OCI-LY1 (cell line): ENCODE results near the gene TMEM164.

Experiments
- H2AFZ ChIP-seq: fragments of 200-600 bp; sonication (generic), shearing (Covaris generic); 2 replicates; pipeline ENCODE4 v1.6.0; 2014; ENCODE audit warnings: antibody characterized with exemption, mild to moderate bottlenecking, low read length
- H3F3A ChIP-seq: fragments of 200-600 bp; sonication (generic), shearing (Covaris generic); 2 replicates; pipeline ENCODE4 v1.6.0; 2014; ENCODE audit warnings: mild to moderate bottlenecking, antibody characterized with exemption, low read length, moderate library complexity; ENCODE audit not compliant: insufficient read depth
- H3K27ac ChIP-seq: fragments of 200-600 bp; sonication (generic); 2 replicates; pipeline ENCODE4 v1.5.1; 2014; ENCODE audit warnings: low read length, mixed run types, mild to moderate bottlenecking, low read depth; ENCODE audit not compliant: poor library complexity, severe bottlenecking
- H3K27me3 ChIP-seq: fragments of 200-600 bp; sonication (generic); 2 replicates; pipeline ENCODE4 v1.6.0; 2014; ENCODE audit warnings: antibody characterized with exemption, mild to moderate bottlenecking, low read length, moderate library complexity; ENCODE audit not compliant: insufficient read depth
- H3K36me3 ChIP-seq: fragments of 200-600 bp; sonication (generic); 2 replicates; pipeline ENCODE4 v1.6.1; 2014; ENCODE audit warnings: mild to moderate bottlenecking, antibody characterized with exemption, low read length, moderate library complexity, mixed read lengths; ENCODE audit not compliant: insufficient read depth
- H3K4me1 ChIP-seq: fragments of 200-600 bp; sonication (generic); 2 replicates; pipeline ENCODE4 v1.5.1; 2014; ENCODE audit warnings: mild to moderate bottlenecking, low read length, moderate library complexity; ENCODE audit not compliant: insufficient read depth, severe bottlenecking
- H3K4me2 ChIP-seq: fragments of 200-600 bp; sonication (generic), shearing (Covaris generic); 2 replicates; pipeline ENCODE4 v1.6.1; 2014; ENCODE audit warnings: low read length
- H3K4me3 ChIP-seq: fragments of 200-600 bp; sonication (generic); 2 replicates; pipeline ENCODE4 v1.5.1; 2014; ENCODE audit warnings: low read length, low read depth, mild to moderate bottlenecking, mixed read lengths; ENCODE audit not compliant: poor library complexity, severe bottlenecking
- H3K79me2 ChIP-seq: fragments of 200-600 bp; shearing (Covaris generic); 2 replicates; pipeline ENCODE4 v1.6.1; 2016; ENCODE audit warnings: mixed run types, low read length, mixed read lengths; ENCODE audit not compliant: insufficient read depth
- H3K9ac ChIP-seq: fragments of 200-600 bp; sonication (generic), shearing (Covaris generic); 2 replicates; pipeline ENCODE4 v1.6.1; 2014; ENCODE audit warnings: mild to moderate bottlenecking, low read length, mixed read lengths
- H3K9me2 ChIP-seq: fragments of 200-600 bp; sonication (generic), shearing (Covaris generic); 2 replicates; pipeline ENCODE4 v1.6.1; 2014; ENCODE audit warnings: low read depth, mild to moderate bottlenecking, low read length, mixed read lengths
- H3K9me3 ChIP-seq: fragments of 200-600 bp; shearing (Covaris generic); 2 replicates; pipeline ENCODE4 v1.6.1; 2014; ENCODE audit warnings: low read length, mixed read lengths
- H4K20me1 ChIP-seq: fragments of 200-600 bp; sonication (generic), shearing (Covaris generic); 2 replicates; pipeline ENCODE4 v1.6.0; 2016; ENCODE audit warnings: mild to moderate bottlenecking, low read length; ENCODE audit not compliant: insufficient read depth
- EZH2 ChIP-seq: fragments of 200-600 bp; sonication (generic), shearing (Covaris generic); IDR thresholded peaks from 2 replicates; pipeline ENCODE4 v1.8.0; 2017; ENCODE audit warnings: borderline replicate concordance, mixed run types, mild to moderate bottlenecking, antibody characterized with exemption, low read length, moderate library complexity, mixed read lengths
- TF ChIP-seq, protein P1 (sequence below): fragments of 200-600 bp; sonication (generic), shearing (Covaris generic); IDR thresholded peaks from 2 replicates; pipeline ENCODE4 v1.5.1; 2017; ENCODE audit warnings: mild to moderate bottlenecking, antibody characterized with exemption, low read length, moderate library complexity, mixed read lengths

Gene TMEM164

GRCh38 chrX:110004215-110004614 lies 1.3 kb downstream of the TMEM164 start:
- H3K4me2 ChIP-seq, result peak overlapping the region; percentile 84; the same call in 1 of the 2 replicates
- H3K9me3 ChIP-seq, result no peaks in the 10 kb centered on the region
- no peaks in the 10 kb centered on the region for H3K9me2 ChIP-seq
- H3K36me3 ChIP-seq, result no peaks in the 10 kb centered on the region
- no peaks in the 10 kb centered on the region for H3K79me2 ChIP-seq
- peaks cover 13% of the 10 kb centered on the region for H3K4me1 ChIP-seq
- no peaks in the 10 kb centered on the region for H3F3A ChIP-seq
- H3K27ac ChIP-seq, result no peak overlapping the region
- H2AFZ ChIP-seq, result no peak overlapping the region
- H3K27me3 ChIP-seq, result no peaks in the 10 kb centered on the region
- no peaks in the 10 kb centered on the region for H4K20me1 ChIP-seq
- no peak overlapping the region for H3K4me3 ChIP-seq
- TF ChIP-seq, protein P1, sequence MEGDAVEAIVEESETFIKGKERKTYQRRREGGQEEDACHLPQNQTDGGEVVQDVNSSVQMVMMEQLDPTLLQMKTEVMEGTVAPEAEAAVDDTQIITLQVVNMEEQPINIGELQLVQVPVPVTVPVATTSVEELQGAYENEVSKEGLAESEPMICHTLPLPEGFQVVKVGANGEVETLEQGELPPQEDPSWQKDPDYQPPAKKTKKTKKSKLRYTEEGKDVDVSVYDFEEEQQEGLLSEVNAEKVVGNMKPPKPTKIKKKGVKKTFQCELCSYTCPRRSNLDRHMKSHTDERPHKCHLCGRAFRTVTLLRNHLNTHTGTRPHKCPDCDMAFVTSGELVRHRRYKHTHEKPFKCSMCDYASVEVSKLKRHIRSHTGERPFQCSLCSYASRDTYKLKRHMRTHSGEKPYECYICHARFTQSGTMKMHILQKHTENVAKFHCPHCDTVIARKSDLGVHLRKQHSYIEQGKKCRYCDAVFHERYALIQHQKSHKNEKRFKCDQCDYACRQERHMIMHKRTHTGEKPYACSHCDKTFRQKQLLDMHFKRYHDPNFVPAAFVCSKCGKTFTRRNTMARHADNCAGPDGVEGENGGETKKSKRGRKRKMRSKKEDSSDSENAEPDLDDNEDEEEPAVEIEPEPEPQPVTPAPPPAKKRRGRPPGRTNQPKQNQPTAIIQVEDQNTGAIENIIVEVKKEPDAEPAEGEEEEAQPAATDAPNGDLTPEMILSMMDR, result no peak
- TF ChIP-seq EZH2, result no peak
- no peak overlapping the region for H3K9ac ChIP-seq

GRCh38 chrX:110004731-110005369 lies 1.9 kb downstream of the TMEM164 start:
- Histone ChIP-seq H4K20me1 (no peaks in the 10 kb centered on the region), H3K9ac (no peak overlapping the region), H3F3A (no peaks in the 10 kb centered on the region), H3K9me3 (no peaks in the 10 kb centered on the region), H3K79me2 (no peaks in the 10 kb centered on the region), H2AFZ (no peak overlapping the region), H3K36me3 (no peaks in the 10 kb centered on the region), H3K9me2 (no peaks in the 10 kb centered on the region), H3K27me3 (no peaks in the 10 kb centered on the region), H3K4me1 (peaks cover 13% of the 10 kb centered on the region), H3K4me2 (no peak overlapping the region), H3K27ac (no peak overlapping the region), H3K4me3 (no peak overlapping the region)
- TF ChIP-seq, protein P1, result no peak
- no peak for TF ChIP-seq EZH2

DNA sequence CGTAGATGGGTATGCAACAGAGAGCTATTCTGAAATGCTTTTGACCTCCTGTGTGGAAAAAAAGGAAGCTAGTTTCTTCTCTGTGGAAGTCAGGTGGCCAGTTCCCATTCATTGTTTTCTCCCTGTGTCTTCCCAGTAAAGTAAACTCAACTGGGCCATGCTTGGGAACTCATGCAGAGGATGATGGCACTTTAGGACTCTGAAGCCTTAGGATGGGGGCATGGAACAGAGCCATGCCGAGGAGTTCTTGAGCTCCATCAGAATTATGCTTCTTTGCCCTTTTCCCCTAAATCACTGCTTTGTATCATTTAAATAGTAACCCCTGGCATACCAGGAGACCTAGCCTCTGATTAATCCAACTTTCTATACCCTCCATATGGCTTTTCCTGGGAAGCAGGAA lies 3.2 kb downstream of the TMEM164 start:
- Histone ChIP-seq H3K79me2 (no peaks in the 10 kb centered on the region), H3K27me3 (no peaks in the 10 kb centered on the region), H3K9ac (no peak overlapping the region), H3K9me2 (no peaks in the 10 kb centered on the region), H3K9me3 (no peaks in the 10 kb centered on the region), H3K4me1 (peaks cover 13% of the 10 kb centered on the region), H3K36me3 (no peaks in the 10 kb centered on the region), H3F3A (no peaks in the 10 kb centered on the region), H2AFZ (no peak overlapping the region), H3K4me2 (no peak overlapping the region), H3K4me3 (no peak overlapping the region), H4K20me1 (no peaks in the 10 kb centered on the region), H3K27ac (no peak overlapping the region)
- TF ChIP-seq EZH2, result no peak
- TF ChIP-seq, protein P1, result no peak
